Trophoblast cell (in vitro differentiated cells and primary cell): ENCODE data around the gene RCOR1.

Experiments
- DNase-seq, 2 donors: peaks; one replicate each; pipeline ENCODE4 v3.0.0-alpha.2; 2016
- H2AFZ ChIP-seq: 2 replicates; pipeline ENCODE4 v1.6.1; 2013; ENCODE audit warnings: low read length, moderate library complexity, mild to moderate bottlenecking; ENCODE audit not compliant: insufficient read depth, poor library complexity
- H2AK5ac ChIP-seq: 2 replicates; pipeline ENCODE4 v1.6.1; 2013; ENCODE audit warnings: mild to moderate bottlenecking, low read length
- H2BK120ac ChIP-seq: 2 replicates; pipeline ENCODE4 v1.6.1; 2013; ENCODE audit warnings: low read length, mild to moderate bottlenecking, moderate library complexity; ENCODE audit not compliant: insufficient read depth, poor library complexity
- H2BK12ac ChIP-seq: 2 replicates; pipeline ENCODE4 v1.6.1; 2013; ENCODE audit warnings: mild to moderate bottlenecking, low read length, moderate library complexity
- H2BK5ac ChIP-seq: 2 replicates; pipeline ENCODE4 v1.6.1; 2013; ENCODE audit warnings: low read length, low read depth, moderate library complexity, mild to moderate bottlenecking; ENCODE audit not compliant: poor library complexity
- H3K14ac ChIP-seq: 2 replicates; pipeline ENCODE4 v1.6.1; 2013; ENCODE audit warnings: mild to moderate bottlenecking, low read length
- H3K18ac ChIP-seq: 2 replicates; pipeline ENCODE4 v1.6.1; 2013; ENCODE audit warnings: mild to moderate bottlenecking, low read length
- H3K23ac ChIP-seq: 2 replicates; pipeline ENCODE4 v1.6.1; 2013; ENCODE audit warnings: low read length
- H3K27ac ChIP-seq: 2 replicates; pipeline ENCODE4 v1.5.1; 2013; ENCODE audit warnings: low read depth, mild to moderate bottlenecking, inconsistent platforms, low read length, moderate library complexity
- H3K27me3 ChIP-seq: 2 replicates; pipeline ENCODE4 v1.6.1; 2013; ENCODE audit warnings: inconsistent platforms, mild to moderate bottlenecking, low read length, moderate library complexity; ENCODE audit not compliant: insufficient read depth
- H3K36me3 ChIP-seq, 2 experiments: 1 replicate in 1 of 2; 2 replicates in 1 of 2; pipeline ENCODE4 v1.6.1; 2013; ENCODE audit warnings: low read length in 2 of 2, mild to moderate bottlenecking in 2 of 2, moderate library complexity in 1 of 2; ENCODE audit not compliant: insufficient read depth in 2 of 2, control insufficient read depth in 1 of 2
- H3K4ac ChIP-seq: 2 replicates; pipeline ENCODE4 v1.6.1; 2013; ENCODE audit warnings: low read depth, mild to moderate bottlenecking, low read length, moderate library complexity
- H3K4me1 ChIP-seq, 2 experiments: 1 replicate in 1 of 2; 2 replicates in 1 of 2; pipeline ENCODE4 v1.6.1; 2013; ENCODE audit warnings: low read length in 2 of 2, mild to moderate bottlenecking in 2 of 2, moderate library complexity in 1 of 2; ENCODE audit not compliant: insufficient read depth in 2 of 2, control insufficient read depth in 1 of 2
- H3K4me2 ChIP-seq: 2 replicates; pipeline ENCODE4 v1.6.1; 2013; ENCODE audit warnings: inconsistent platforms, mild to moderate bottlenecking, low read length, moderate library complexity
- H3K4me3 ChIP-seq: 2 replicates; pipeline ENCODE4 v1.5.1; 2013; ENCODE audit warnings: mild to moderate bottlenecking, low read depth, low read length, inconsistent platforms
- H3K79me1 ChIP-seq: one replicate; pipeline ENCODE4 v1.6.1; 2013; ENCODE audit warnings: low read length
- H3K79me2 ChIP-seq: 2 replicates; pipeline ENCODE4 v1.6.1; 2013; ENCODE audit warnings: low read length, mild to moderate bottlenecking; ENCODE audit not compliant: control insufficient read depth, insufficient read depth, poor library complexity
- H3K9ac ChIP-seq: 2 replicates; pipeline ENCODE4 v1.6.1; 2013; ENCODE audit warnings: mild to moderate bottlenecking, low read length
- H3K9me3 ChIP-seq: 2 replicates; pipeline ENCODE4 v1.6.1; 2013; ENCODE audit warnings: low read depth, mild to moderate bottlenecking, control low read depth, inconsistent platforms, low read length; ENCODE audit not compliant: insufficient read depth
- H4K12ac ChIP-seq: 2 replicates; pipeline ENCODE4 v1.6.1; 2013; ENCODE audit warnings: low read depth, mild to moderate bottlenecking, low read length, moderate library complexity
- H4K8ac ChIP-seq: 2 replicates; pipeline ENCODE4 v1.6.1; 2013; ENCODE audit warnings: low read depth, mild to moderate bottlenecking, low read length, moderate library complexity
- H4K91ac ChIP-seq: one replicate; pipeline ENCODE4 v1.6.1; 2013; ENCODE audit warnings: low read depth, mild to moderate bottlenecking, low read length, moderate library complexity
- WGBS: extraction: QIAGEN DNeasy Blood & Tissue Kit; methylation state at CpG from one replicate; pipeline ENCODE4 v1.1.7; 2013; ENCODE audit warnings: missing lambda C conversion rate; ENCODE audit not compliant: insufficient read length, insufficient coverage; ENCODE audit errors: extremely low coverage; 5-methylcytosine and 5-hydroxymethylcytosine counted together

Gene RCOR1

GRCh38 chr14:102606296-102606695 is 13.8 kb downstream of the RCOR1 start:
- H2AFZ ChIP-seq: no peak overlapping the region
- no peak overlapping the region for H4K91ac ChIP-seq
- DNase-seq: no peak
- H2BK12ac ChIP-seq: no peak overlapping the region
- H3K79me2 ChIP-seq: peaks cover 39% of the 10 kb centered on the region
- H3K18ac ChIP-seq: no peak overlapping the region
- H4K12ac ChIP-seq: no peak overlapping the region
- no peaks in the 10 kb centered on the region for H3K27me3 ChIP-seq
- peaks cover 8 to 17% of the 10 kb centered on the region in 2 experiments for H3K4me1 ChIP-seq
- no peak overlapping the region for H3K23ac ChIP-seq
- WGBS: no CpG with 5 or more reads among the region's 4 CpGs
- no peak overlapping the region for H4K8ac ChIP-seq
- H3K4me2 ChIP-seq: no peak overlapping the region
- no peaks in the 10 kb centered on the region for H3K9me3 ChIP-seq
- no peak overlapping the region for H3K27ac ChIP-seq
- peaks cover 5 to 13% of the 10 kb centered on the region in 2 experiments for H3K36me3 ChIP-seq
- no peak overlapping the region for H2BK5ac ChIP-seq
- no peak overlapping the region for H2BK120ac ChIP-seq
- H3K4me3 ChIP-seq: no peak overlapping the region
- H3K4ac ChIP-seq: peak overlapping the region; percentile 99
- no peaks in the 10 kb centered on the region for H3K79me1 ChIP-seq
- no peak overlapping the region for H2AK5ac ChIP-seq
- H3K14ac ChIP-seq: no peak overlapping the region
- H3K9ac ChIP-seq: no peak overlapping the region

GRCh38 chr14:102608064-102608446 is 15.6 kb downstream of the RCOR1 start:
- Histone ChIP-seq H2BK12ac (no peak overlapping the region), H3K14ac (no peak overlapping the region), H3K27ac (no peak overlapping the region), H4K91ac (no peak overlapping the region), H3K4me2 (no peak overlapping the region), H3K79me2 (peaks cover 44% of the 10 kb centered on the region), H3K79me1 (no peaks in the 10 kb centered on the region), H3K18ac (no peak overlapping the region), H3K36me3 (peaks cover 12 to 16% of the 10 kb centered on the region in 2 experiments), H4K12ac (no peak overlapping the region), H2AFZ (no peak overlapping the region), H3K4me1 (peaks cover 0 to 9% of the 10 kb centered on the region in 2 experiments), H2AK5ac (no peak overlapping the region), H3K4ac (peak overlapping the region; percentile 70), H3K9me3 (no peaks in the 10 kb centered on the region), H2BK5ac (no peak overlapping the region), H4K8ac (no peak overlapping the region), H3K23ac (no peak overlapping the region), H3K4me3 (no peak overlapping the region), H2BK120ac (no peak overlapping the region), H3K9ac (no peak overlapping the region), H3K27me3 (no peaks in the 10 kb centered on the region)
- DNase-seq: no peak
- WGBS: no CpG with 5 or more reads among the region's 4 CpGs

GRCh38 chr14:102610968-102611811 is 18.7 kb downstream of the RCOR1 start:
- Histone ChIP-seq H4K12ac (no peak overlapping the region), H3K27ac (no peak overlapping the region), H2AK5ac (no peak overlapping the region), H3K14ac (no peak overlapping the region), H2BK12ac (no peak overlapping the region), H3K4ac (peak overlapping the region; percentile 76), H3K23ac (no peak overlapping the region), H3K79me1 (no peaks in the 10 kb centered on the region), H3K4me2 (no peak overlapping the region), H3K4me3 (no peak overlapping the region), H2BK120ac (no peak overlapping the region), H2AFZ (no peak overlapping the region), H2BK5ac (no peak overlapping the region), H4K91ac (no peak overlapping the region), H3K27me3 (no peaks in the 10 kb centered on the region), H3K4me1 (no peaks in the 10 kb centered on the region), H3K79me2 (peaks cover 44% of the 10 kb centered on the region), H3K9ac (no peak overlapping the region), H3K9me3 (no peaks in the 10 kb centered on the region), H4K8ac (no peak overlapping the region), H3K18ac (no peak overlapping the region), H3K36me3 (peaks cover 15 to 16% of the 10 kb centered on the region in 2 experiments)
- no peak for DNase-seq
- no CpG with 5 or more reads among the region's 5 CpGs for WGBS

- no peak overlapping the region for H3K27ac ChIP-seq
- H4K12ac ChIP-seq: no peak overlapping the region
- H3K14ac ChIP-seq: no peak overlapping the region
- H3K4me3 ChIP-seq: no peak overlapping the region
- no CpG with 5 or more reads among the region's 2 CpGs for WGBS
- H2AK5ac ChIP-seq: no peak overlapping the region
- H3K23ac ChIP-seq: no peak overlapping the region
- no peak overlapping the region for H2BK12ac ChIP-seq
- no peak overlapping the region for H3K9ac ChIP-seq
- peaks cover 6 to 7% of the 10 kb centered on the region in 2 experiments for H3K4me1 ChIP-seq
- no peak overlapping the region for H3K4me2 ChIP-seq
- no peaks in the 10 kb centered on the region for H3K27me3 ChIP-seq
- DNase-seq: no peak
- no peak overlapping the region for H4K8ac ChIP-seq
- H2AFZ ChIP-seq: no peak overlapping the region
- H3K36me3 ChIP-seq: peaks cover 8 to 12% of the 10 kb centered on the region in 2 experiments
- peak overlapping the region; percentile 95 for H3K4ac ChIP-seq
- H3K18ac ChIP-seq: no peak overlapping the region
- no peak overlapping the region for H2BK5ac ChIP-seq
- peaks cover 43% of the 10 kb centered on the region for H3K79me2 ChIP-seq
- H3K79me1 ChIP-seq: no peaks in the 10 kb centered on the region
- H4K91ac ChIP-seq: no peak overlapping the region
- no peak overlapping the region for H2BK120ac ChIP-seq
- H3K9me3 ChIP-seq: no peaks in the 10 kb centered on the region
These were observed 23.9 kb downstream of the RCOR1 start for GRCh38 chr14:102616318-102616717.
